Glomerular endothelial cell (primary cell): ENCODE results near the gene MPHOSPH8. TPM values are rescaled to one million over a fixed set of nuclear protein-coding genes. Genes with fewer than 3 reads are reported as not detected.
"Not testable (repeated sequence)": the region's sequence is repeated elsewhere in the genome, so short reads cannot be mapped to it uniquely, and the experiment has no call there.

Experiments used
- DNase-seq: peaks from one replicate; pipeline ENCODE4 v3.0.0-alpha.2; 2011; ENCODE audit warnings: low read depth, low spot score; ENCODE audit errors: extremely low read depth
- total RNA-seq: library from RNA; depleted of rRNA; stranded (reverse); fragments of >200 nt; gene quantifications from 2 replicates; pipeline ENCODE4 v1.2.3, GENCODE V29; 2015

Gene MPHOSPH8
- total RNA-seq, 1 donor from 2014 or later = 26.7 TPM

- no peak for DNase-seq
These were observed 42.7 kb downstream of the MPHOSPH8 start for GRCh38 chr13:19676168-19676567.

- no peak for DNase-seq
These were observed 47.3 kb downstream of the MPHOSPH8 start for GRCh38 chr13:19680751-19681150.

- DNase-seq = no peak
These were observed 48.1 kb downstream of the MPHOSPH8 start for GRCh38 chr13:19681517-19681916.

GRCh38 chr13:19685034-19685433 is 51.6 kb downstream of the MPHOSPH8 start:
- DNase-seq = no peak

- no peak for DNase-seq
These were observed 52.0 kb downstream of the MPHOSPH8 start for GRCh38 chr13:19685437-19685836.

- DNase-seq = not testable (repeated sequence)
These were observed 58.0 kb downstream of the MPHOSPH8 start for GRCh38 chr13:19691447-19691846.

GRCh38 chr13:19695428-19695827 is 62.0 kb downstream of the MPHOSPH8 start:
- no peak for DNase-seq

GRCh38 chr13:19695829-19696228 is 62.4 kb downstream of the MPHOSPH8 start:
- no peak for DNase-seq

- DNase-seq = not testable (repeated sequence)
These were observed 67.5 kb downstream of the MPHOSPH8 start for GRCh38 chr13:19700963-19701362.

GRCh38 chr13:19701619-19702018 is 68.2 kb downstream of the MPHOSPH8 start:
- DNase-seq = not testable (repeated sequence)

- DNase-seq = not testable (repeated sequence)
These were observed 70.8 kb downstream of the MPHOSPH8 start for GRCh38 chr13:19704256-19704655.

- not testable (repeated sequence) for DNase-seq
These were observed 75.6 kb downstream of the MPHOSPH8 start for GRCh38 chr13:19709039-19709438.

GRCh38 chr13:19709782-19710181 is 76.3 kb downstream of the MPHOSPH8 start:
- not testable (repeated sequence) for DNase-seq

GRCh38 chr13:19713186-19713965 is 79.9 kb downstream of the MPHOSPH8 start:
- DNase-seq = peak; percentile 48

GRCh38 chr13:19720039-19720438 is 86.6 kb downstream of the MPHOSPH8 start:
- DNase-seq = no peak

Other genes starting within 250 kb of the MPHOSPH8 start
- gene TPTE2, start 72.1 kb upstream of the MPHOSPH8 start, total RNA-seq = not detected in 2 replicates
- 55.3 and 62.3 TPM in 2 replicates for gene PSPC1, start 149.3 kb downstream of the MPHOSPH8 start, total RNA-seq
- 5.5 and 11.7 TPM in 2 replicates for gene ZMYM5, start 230.0 kb downstream of the MPHOSPH8 start, total RNA-seq